Testis (tissue), 3 donors: ENCODE results near the gene TCF23. TPM values are rescaled to one million over a fixed set of nuclear protein-coding genes. Genes with fewer than 3 reads are reported as not detected.
A peak's percentile ranks its signal among the peaks of the same experiment; 100 is the strongest.
"Not testable (repeated sequence)": the region's sequence is repeated elsewhere in the genome, so short reads cannot be mapped to it uniquely, and the experiment has no call there.

Experiments
- DNase-seq: peaks from one replicate; pipeline ENCODE4 v3.0.0-alpha.2; 2019
- H3K27ac ChIP-seq, 2 donors: fragments of 200-600 bp; sonication (generic); one replicate each; pipeline ENCODE4 v1.5.1; 2019
- H3K27me3 ChIP-seq: fragments of 200-600 bp; sonication (generic); one replicate; pipeline ENCODE4 v1.5.1; 2019
- H3K36me3 ChIP-seq: fragments of 200-600 bp; sonication (generic); one replicate; pipeline ENCODE4 v1.5.1; 2017; ENCODE audit warnings: low read depth; ENCODE audit errors: missing control alignments
- H3K4me1 ChIP-seq: fragments of 200-600 bp; sonication (generic); one replicate; pipeline ENCODE4 v1.5.1; 2019
- H3K4me3 ChIP-seq, 2 donors: fragments of 200-600 bp; sonication (generic); one replicate each; pipeline ENCODE4 v1.5.1; 2017 to 2019
- H3K9me3 ChIP-seq: fragments of 200-600 bp; sonication (generic); one replicate; pipeline ENCODE4 v1.5.1; 2017
- CTCF ChIP-seq, 3 experiments: fragments of 450-650 bp in 2 of 3; fragments of 200-600 bp in 1 of 3; sonication (generic) in 1 of 3; IDR thresholded peaks; one replicate each; pipeline ENCODE4 v1.5.1; 2016 to 2019; ENCODE audit warnings: antibody characterized with exemption in 3 of 3, mild to moderate bottlenecking in 2 of 3, moderate library complexity in 1 of 3
- POLR2A ChIP-seq: fragments of 450-650 bp; IDR thresholded peaks from one replicate; pipeline ENCODE4 v1.6.1; 2017; ENCODE audit warnings: antibody characterized with exemption, mild to moderate bottlenecking, moderate library complexity
- WGBS, 2 donors: methylation state at CpG; one replicate each; pipeline ENCODE4 v1.1.5; 2018; 5-methylcytosine and 5-hydroxymethylcytosine counted together
- intact Hi-C: fragments of 100-400 bp; cut with DNase I; formaldehyde crosslinking; loops from one replicate; pipeline ENCODE4 v1.15.1; 2023; ENCODE audit warnings: low total_unique reads
- polyA plus RNA-seq: library from polyadenylated mRNA; stranded (reverse); fragments of 350-450 nt; fragmentation: Illumina TruSeq; extraction: RNeasy Lipid Tissue Mini Kit (QIAGEN cat#74804); gene quantifications from one replicate; pipeline ENCODE4 v1.2.3, GENCODE V29; 2014; ENCODE audit warnings: low read depth, low replicate concordance; ENCODE audit not compliant: insufficient read depth
- total RNA-seq, 2 donors: library from RNA; depleted of rRNA; stranded (reverse); fragments of >200 nt; gene quantifications; one replicate each; pipeline ENCODE4 v1.2.3, GENCODE V29; 2016

TCF23 gene
- total and polyA plus RNA-seq, 3 donors from 2014 or later: 5.5 to 6.7 (median 6.6) TPM

GRCh38 chr2:27175330-27175729 is 26.5 kb downstream of the TCF23 start:
- Histone ChIP-seq H3K36me3 (no peaks in the 10 kb centered on the region), H3K4me3 (no peak overlapping the region), H3K9me3 (no peaks in the 10 kb centered on the region), H3K27me3 (no peaks in the 10 kb centered on the region), H3K4me1 (peaks cover 9% of the 10 kb centered on the region), H3K27ac (no peak overlapping the region)
- intact Hi-C loops: no loop called here
- DNase-seq: peak; percentile 50
- WGBS, 2 donors: 59 to 64% methylated on average over 8 of the region's 8 CpGs
- no peak for TF ChIP-seq CTCF (IDR thresholded peaks at IDR 0.05)
- no peak for TF ChIP-seq POLR2A

- H3K9me3 ChIP-seq, DNase-seq, H3K36me3 ChIP-seq, H3K27me3 ChIP-seq, intact Hi-C loops, H3K4me1 ChIP-seq, H3K4me3 ChIP-seq, H3K27ac ChIP-seq: not testable (repeated sequence)
- 90 to 97% methylated on average over 4 of the region's 4 CpGs for WGBS, 2 donors
Observed at GRCh38 chr2:27175781-27176180, 27.0 kb downstream of the TCF23 start.

- TF ChIP-seq CTCF (IDR thresholded peaks at IDR 0.05) (no peak), POLR2A (no peak)
- no peak for DNase-seq
- H3K4me3 ChIP-seq: no peak overlapping the region
- 70 to 78% methylated on average over 15 of the region's 15 CpGs for WGBS, 2 donors
- H3K36me3 ChIP-seq: no peaks in the 10 kb centered on the region
- peaks cover 2% of the 10 kb centered on the region for H3K4me1 ChIP-seq
- intact Hi-C loops: no loop called here
- no peaks in the 10 kb centered on the region for H3K9me3 ChIP-seq
- no peaks in the 10 kb centered on the region for H3K27me3 ChIP-seq
- H3K27ac ChIP-seq: no peak overlapping the region
Observed at GRCh38 chr2:27177441-27178351, 28.9 kb downstream of the TCF23 start.

GRCh38 chr2:27178469-27178868 is 29.7 kb downstream of the TCF23 start:
- intact Hi-C loops: no loop called here

More at GRCh38 chr2:27178469-27178868, 29.7 kb downstream of the TCF23 start:
- TF ChIP-seq CTCF (IDR thresholded peaks at IDR 0.05): no peak
- TF ChIP-seq POLR2A: no peak
- no peak for DNase-seq
- Histone ChIP-seq H3K27ac (no peak overlapping the region), H3K27me3 (no peaks in the 10 kb centered on the region), H3K4me3 (no peak overlapping the region), H3K9me3 (no peaks in the 10 kb centered on the region), H3K36me3 (no peaks in the 10 kb centered on the region), H3K4me1 (peaks cover 2% of the 10 kb centered on the region)
- WGBS, 2 donors: 94 to 97% methylated on average over 3 of the region's 3 CpGs
